ENCODE data around the gene KCNH1. TPM values are rescaled to one million over a fixed set of nuclear protein-coding genes. Genes with fewer than 3 reads are reported as not detected.

Gene KCNH1
- polyA plus RNA-seq, 1 donor: 0.25 TPM

GRCh38 chr1:210815641-210816550, 318.1 kb downstream of the KCNH1 start:
- DNase-seq: no peak
- Histone ChIP-seq H3K27me3 (ENCODE audit: control insufficient read depth, insufficient read depth, low read length) (no peaks in the 10 kb centered on the region), H3K4me1 (ENCODE audit: control insufficient read depth, insufficient read depth, low read length) (no peaks in the 10 kb centered on the region), H3K4me3 (ENCODE audit: low read length) (no peak overlapping the region), H3K9me3 (ENCODE audit: control insufficient read depth, low read depth, low read length) (no peaks in the 10 kb centered on the region), H3K36me3 (ENCODE audit: control insufficient read depth, insufficient read depth, low read length) (no peaks in the 10 kb centered on the region), H3K27ac (ENCODE audit: low read length) (no peak overlapping the region)
- no CpG with 5 or more reads among the region's 13 CpGs for WGBS (ENCODE audit: insufficient coverage, low lambda C conversion rate)

GRCh38 chr1:210814382-210815123, 319.4 kb downstream of the KCNH1 start:
- H3K4me1 ChIP-seq (ENCODE audit: control insufficient read depth, insufficient read depth, low read length): no peaks in the 10 kb centered on the region
- H3K9me3 ChIP-seq (ENCODE audit: control insufficient read depth, low read depth, low read length): no peaks in the 10 kb centered on the region
- H3K4me3 ChIP-seq (ENCODE audit: low read length): no peak overlapping the region
- no peak overlapping the region for H3K27ac ChIP-seq (ENCODE audit: low read length)
- H3K27me3 ChIP-seq (ENCODE audit: control insufficient read depth, insufficient read depth, low read length): no peaks in the 10 kb centered on the region
- no peak for DNase-seq
- H3K36me3 ChIP-seq (ENCODE audit: control insufficient read depth, insufficient read depth, low read length): no peaks in the 10 kb centered on the region

- H3K9me3 ChIP-seq (ENCODE audit: control insufficient read depth, low read depth, low read length): no peaks in the 10 kb centered on the region
- H3K36me3 ChIP-seq (ENCODE audit: control insufficient read depth, insufficient read depth, low read length): no peaks in the 10 kb centered on the region
- no peak overlapping the region for H3K4me3 ChIP-seq (ENCODE audit: low read length)
- H3K27ac ChIP-seq (ENCODE audit: low read length): no peak overlapping the region
- H3K27me3 ChIP-seq (ENCODE audit: control insufficient read depth, insufficient read depth, low read length): no peaks in the 10 kb centered on the region
- no peak for DNase-seq
- H3K4me1 ChIP-seq (ENCODE audit: control insufficient read depth, insufficient read depth, low read length): no peaks in the 10 kb centered on the region
- WGBS (ENCODE audit: insufficient coverage, low lambda C conversion rate): no CpG with 5 or more reads among the region's 4 CpGs
Measured at GRCh38 chr1:210801501-210801900, 332.4 kb downstream of the KCNH1 start.

GRCh38 chr1:210800756-210801155, 333.2 kb downstream of the KCNH1 start:
- no CpG with 5 or more reads among the region's 3 CpGs for WGBS (ENCODE audit: insufficient coverage, low lambda C conversion rate)
- no peaks in the 10 kb centered on the region for H3K36me3 ChIP-seq (ENCODE audit: control insufficient read depth, insufficient read depth, low read length)

GRCh38 chr1:210800301-210800700, 333.6 kb downstream of the KCNH1 start:
- no peak overlapping the region for H3K4me3 ChIP-seq (ENCODE audit: low read length)
- no peaks in the 10 kb centered on the region for H3K27me3 ChIP-seq (ENCODE audit: control insufficient read depth, insufficient read depth, low read length)
- H3K27ac ChIP-seq (ENCODE audit: low read length): no peak overlapping the region
- no peaks in the 10 kb centered on the region for H3K4me1 ChIP-seq (ENCODE audit: control insufficient read depth, insufficient read depth, low read length)
- no peak for DNase-seq
- no CpG with 5 or more reads among the region's 4 CpGs for WGBS (ENCODE audit: insufficient coverage, low lambda C conversion rate)
- H3K36me3 ChIP-seq (ENCODE audit: control insufficient read depth, insufficient read depth, low read length): no peaks in the 10 kb centered on the region
- no peaks in the 10 kb centered on the region for H3K9me3 ChIP-seq (ENCODE audit: control insufficient read depth, low read depth, low read length)

More at GRCh38 chr1:210800756-210801155, 333.2 kb downstream of the KCNH1 start:
- Histone ChIP-seq H3K27me3 (ENCODE audit: control insufficient read depth, insufficient read depth, low read length) (no peaks in the 10 kb centered on the region), H3K27ac (ENCODE audit: low read length) (no peak overlapping the region), H3K9me3 (ENCODE audit: control insufficient read depth, low read depth, low read length) (no peaks in the 10 kb centered on the region), H3K4me1 (ENCODE audit: control insufficient read depth, insufficient read depth, low read length) (no peaks in the 10 kb centered on the region), H3K4me3 (ENCODE audit: low read length) (no peak overlapping the region)
- no peak for DNase-seq

GRCh38 chr1:210797422-210797821, 336.5 kb downstream of the KCNH1 start:
- H3K36me3 ChIP-seq (ENCODE audit: control insufficient read depth, insufficient read depth, low read length): no peaks in the 10 kb centered on the region
- WGBS (ENCODE audit: insufficient coverage, low lambda C conversion rate): no CpG with 5 or more reads among the region's 8 CpGs
- H3K4me1 ChIP-seq (ENCODE audit: control insufficient read depth, insufficient read depth, low read length): no peaks in the 10 kb centered on the region
- no peak overlapping the region for H3K4me3 ChIP-seq (ENCODE audit: low read length)
- H3K27me3 ChIP-seq (ENCODE audit: control insufficient read depth, insufficient read depth, low read length): no peaks in the 10 kb centered on the region
- H3K27ac ChIP-seq (ENCODE audit: low read length): no peak overlapping the region
- H3K9me3 ChIP-seq (ENCODE audit: control insufficient read depth, low read depth, low read length): no peaks in the 10 kb centered on the region
- no peak for DNase-seq

- no peaks in the 10 kb centered on the region for H3K36me3 ChIP-seq (ENCODE audit: control insufficient read depth, insufficient read depth, low read length)
- H3K4me1 ChIP-seq (ENCODE audit: control insufficient read depth, insufficient read depth, low read length): no peaks in the 10 kb centered on the region
- no peaks in the 10 kb centered on the region for H3K27me3 ChIP-seq (ENCODE audit: control insufficient read depth, insufficient read depth, low read length)
- no peak overlapping the region for H3K4me3 ChIP-seq (ENCODE audit: low read length)
- H3K27ac ChIP-seq (ENCODE audit: low read length): no peak overlapping the region
- H3K9me3 ChIP-seq (ENCODE audit: control insufficient read depth, low read depth, low read length): no peaks in the 10 kb centered on the region
- 100% methylated on average over 1 of the region's 5 CpGs for WGBS (ENCODE audit: insufficient coverage, low lambda C conversion rate)
- no peak for DNase-seq
Measured at GRCh38 chr1:210796421-210796820, 337.5 kb downstream of the KCNH1 start.

- Histone ChIP-seq H3K36me3 (ENCODE audit: control insufficient read depth, insufficient read depth, low read length) (no peaks in the 10 kb centered on the region), H3K27ac (ENCODE audit: low read length) (no peak overlapping the region), H3K4me3 (ENCODE audit: low read length) (no peak overlapping the region), H3K27me3 (ENCODE audit: control insufficient read depth, insufficient read depth, low read length) (no peaks in the 10 kb centered on the region), H3K9me3 (ENCODE audit: control insufficient read depth, low read depth, low read length) (no peaks in the 10 kb centered on the region), H3K4me1 (ENCODE audit: control insufficient read depth, insufficient read depth, low read length) (no peaks in the 10 kb centered on the region)
- DNase-seq: no peak
- WGBS (ENCODE audit: insufficient coverage, low lambda C conversion rate): no CpG with 5 or more reads among the region's 1 CpG
Measured at GRCh38 chr1:210794445-210794844, 339.5 kb downstream of the KCNH1 start.

- no peak for DNase-seq
- Histone ChIP-seq H3K4me1 (ENCODE audit: control insufficient read depth, insufficient read depth, low read length) (no peaks in the 10 kb centered on the region), H3K36me3 (ENCODE audit: control insufficient read depth, insufficient read depth, low read length) (no peaks in the 10 kb centered on the region), H3K27ac (ENCODE audit: low read length) (no peak overlapping the region), H3K27me3 (ENCODE audit: control insufficient read depth, insufficient read depth, low read length) (no peaks in the 10 kb centered on the region), H3K4me3 (ENCODE audit: low read length) (no peak overlapping the region), H3K9me3 (ENCODE audit: control insufficient read depth, low read depth, low read length) (no peaks in the 10 kb centered on the region)
- 93% methylated on average over 2 of the region's 3 CpGs for WGBS (ENCODE audit: insufficient coverage, low lambda C conversion rate)
Measured at GRCh38 chr1:210792250-210793102, 341.5 kb downstream of the KCNH1 start.

- 64% methylated on average over 1 of the region's 2 CpGs for WGBS (ENCODE audit: insufficient coverage, low lambda C conversion rate)
- H3K4me3 ChIP-seq (ENCODE audit: low read length): no peak overlapping the region
- DNase-seq: no peak
- H3K36me3 ChIP-seq (ENCODE audit: control insufficient read depth, insufficient read depth, low read length): no peaks in the 10 kb centered on the region
- H3K9me3 ChIP-seq (ENCODE audit: control insufficient read depth, low read depth, low read length): no peaks in the 10 kb centered on the region
- H3K27me3 ChIP-seq (ENCODE audit: control insufficient read depth, insufficient read depth, low read length): no peaks in the 10 kb centered on the region
- H3K27ac ChIP-seq (ENCODE audit: low read length): no peak overlapping the region
- no peaks in the 10 kb centered on the region for H3K4me1 ChIP-seq (ENCODE audit: control insufficient read depth, insufficient read depth, low read length)
Measured at GRCh38 chr1:210790196-210790595, 343.8 kb downstream of the KCNH1 start.

Data from large intestine (tissue), 3 donors.